Testis (tissue), 3 donors: ENCODE measurements around the gene MEGF8. TPM values are rescaled to one million over a fixed set of nuclear protein-coding genes. Genes with fewer than 3 reads are reported as not detected.

Experiments
- DNase-seq: peaks from one replicate; pipeline ENCODE4 v3.0.0-alpha.2; 2019
- H3K27ac ChIP-seq, 2 donors: fragments of 200-600 bp; sonication (generic); one replicate each; pipeline ENCODE4 v1.5.1; 2019
- H3K27me3 ChIP-seq: fragments of 200-600 bp; sonication (generic); one replicate; pipeline ENCODE4 v1.5.1; 2019
- H3K36me3 ChIP-seq: fragments of 200-600 bp; sonication (generic); one replicate; pipeline ENCODE4 v1.5.1; 2017; ENCODE audit warnings: low read depth; ENCODE audit errors: missing control alignments
- H3K4me1 ChIP-seq: fragments of 200-600 bp; sonication (generic); one replicate; pipeline ENCODE4 v1.5.1; 2019
- H3K4me3 ChIP-seq, 2 donors: fragments of 200-600 bp; sonication (generic); one replicate each; pipeline ENCODE4 v1.5.1; 2017 to 2019
- H3K9me3 ChIP-seq: fragments of 200-600 bp; sonication (generic); one replicate; pipeline ENCODE4 v1.5.1; 2017
- CTCF ChIP-seq, 3 experiments: fragments of 450-650 bp in 2 of 3; fragments of 200-600 bp in 1 of 3; sonication (generic) in 1 of 3; IDR thresholded peaks; one replicate each; pipeline ENCODE4 v1.5.1; 2016 to 2019; ENCODE audit warnings: antibody characterized with exemption in 3 of 3, mild to moderate bottlenecking in 2 of 3, moderate library complexity in 1 of 3
- POLR2A ChIP-seq: fragments of 450-650 bp; IDR thresholded peaks from one replicate; pipeline ENCODE4 v1.6.1; 2017; ENCODE audit warnings: antibody characterized with exemption, mild to moderate bottlenecking, moderate library complexity
- WGBS, 2 donors: methylation state at CpG; one replicate each; pipeline ENCODE4 v1.1.5; 2018; 5-methylcytosine and 5-hydroxymethylcytosine counted together
- intact Hi-C: fragments of 100-400 bp; cut with DNase I; formaldehyde crosslinking; loops from one replicate; pipeline ENCODE4 v1.15.1; 2023; ENCODE audit warnings: low total_unique reads
- polyA plus RNA-seq: library from polyadenylated mRNA; stranded (reverse); fragments of 350-450 nt; fragmentation: Illumina TruSeq; extraction: RNeasy Lipid Tissue Mini Kit (QIAGEN cat#74804); gene quantifications from one replicate; pipeline ENCODE4 v1.2.3, GENCODE V29; 2014; ENCODE audit warnings: low read depth, low replicate concordance; ENCODE audit not compliant: insufficient read depth
- total RNA-seq, 2 donors: library from RNA; depleted of rRNA; stranded (reverse); fragments of >200 nt; gene quantifications; one replicate each; pipeline ENCODE4 v1.2.3, GENCODE V29; 2016

The MEGF8 gene
- total and polyA plus RNA-seq, 3 donors from 2014 or later: 18.8 to 27.3 (median 26.9) TPM

- H3K4me1 ChIP-seq: no peaks in the 10 kb centered on the region
- no peak for DNase-seq
- no peaks in the 10 kb centered on the region for H3K9me3 ChIP-seq
- intact Hi-C loops: no loop called here
- H3K36me3 ChIP-seq: no peaks in the 10 kb centered on the region
- no peak overlapping the region for H3K4me3 ChIP-seq
- no peaks in the 10 kb centered on the region for H3K27me3 ChIP-seq
- TF ChIP-seq CTCF (IDR thresholded peaks at IDR 0.05) (no peak), POLR2A (no peak)
- no peak overlapping the region for H3K27ac ChIP-seq
- WGBS, 2 donors: 79 to 96% methylated on average over 6 to 11 of the region's 11 CpGs
Observed at GRCh38 chr19:42374826-42375376, 49.5 kb downstream of the MEGF8 start.

- no peak for TF ChIP-seq CTCF (IDR thresholded peaks at IDR 0.05)
- DNase-seq: no peak
- Histone ChIP-seq H3K27ac (no peak overlapping the region), H3K27me3 (no peaks in the 10 kb centered on the region), H3K9me3 (no peaks in the 10 kb centered on the region), H3K4me1 (no peaks in the 10 kb centered on the region), H3K4me3 (no peak overlapping the region), H3K36me3 (no peaks in the 10 kb centered on the region)
- intact Hi-C loops: no loop called here
- 92 to 94% methylated on average over 46 to 54 of the region's 54 CpGs for WGBS, 2 donors
Observed at GRCh38 chr19:42375415-42376176, 50.2 kb downstream of the MEGF8 start.

GRCh38 chr19:42376177-42376555 lies 50.7 kb downstream of the MEGF8 start:
- Histone ChIP-seq H3K9me3 (no peaks in the 10 kb centered on the region), H3K27me3 (no peaks in the 10 kb centered on the region), H3K36me3 (no peaks in the 10 kb centered on the region), H3K27ac (no peak overlapping the region), H3K4me3 (no peak overlapping the region), H3K4me1 (no peaks in the 10 kb centered on the region)
- no peak for DNase-seq
- intact Hi-C loops: no loop called here
- 90 to 95% methylated on average over 9 to 15 of the region's 17 CpGs for WGBS, 2 donors
- TF ChIP-seq CTCF (IDR thresholded peaks at IDR 0.05): no peak
- TF ChIP-seq POLR2A: no peak

GRCh38 chr19:42378225-42379215 lies 53.1 kb downstream of the MEGF8 start:
- Histone ChIP-seq H3K27ac (no peak overlapping the region), H3K27me3 (no peaks in the 10 kb centered on the region), H3K36me3 (no peaks in the 10 kb centered on the region), H3K4me3 (no peak overlapping the region), H3K4me1 (no peaks in the 10 kb centered on the region), H3K9me3 (no peaks in the 10 kb centered on the region)
- TF ChIP-seq POLR2A: no peak
- TF ChIP-seq CTCF (IDR thresholded peaks at IDR 0.05): no peak
- no peak for DNase-seq
- 75 to 81% methylated on average over 17 of the region's 17 CpGs for WGBS, 2 donors
- intact Hi-C loops: no loop called here
